Stromal cell of bone marrow (primary cell): ENCODE data around the gene MYO3B.
"Not testable (repeated sequence)": the region's sequence is repeated elsewhere in the genome, so short reads cannot be mapped to it uniquely, and the experiment has no call there.

ENCODE experiments used
- DNase-seq: peaks from one replicate; pipeline ENCODE4 v3.0.0-alpha.2; 2012; ENCODE audit warnings: low read depth

MYO3B gene

DNA sequence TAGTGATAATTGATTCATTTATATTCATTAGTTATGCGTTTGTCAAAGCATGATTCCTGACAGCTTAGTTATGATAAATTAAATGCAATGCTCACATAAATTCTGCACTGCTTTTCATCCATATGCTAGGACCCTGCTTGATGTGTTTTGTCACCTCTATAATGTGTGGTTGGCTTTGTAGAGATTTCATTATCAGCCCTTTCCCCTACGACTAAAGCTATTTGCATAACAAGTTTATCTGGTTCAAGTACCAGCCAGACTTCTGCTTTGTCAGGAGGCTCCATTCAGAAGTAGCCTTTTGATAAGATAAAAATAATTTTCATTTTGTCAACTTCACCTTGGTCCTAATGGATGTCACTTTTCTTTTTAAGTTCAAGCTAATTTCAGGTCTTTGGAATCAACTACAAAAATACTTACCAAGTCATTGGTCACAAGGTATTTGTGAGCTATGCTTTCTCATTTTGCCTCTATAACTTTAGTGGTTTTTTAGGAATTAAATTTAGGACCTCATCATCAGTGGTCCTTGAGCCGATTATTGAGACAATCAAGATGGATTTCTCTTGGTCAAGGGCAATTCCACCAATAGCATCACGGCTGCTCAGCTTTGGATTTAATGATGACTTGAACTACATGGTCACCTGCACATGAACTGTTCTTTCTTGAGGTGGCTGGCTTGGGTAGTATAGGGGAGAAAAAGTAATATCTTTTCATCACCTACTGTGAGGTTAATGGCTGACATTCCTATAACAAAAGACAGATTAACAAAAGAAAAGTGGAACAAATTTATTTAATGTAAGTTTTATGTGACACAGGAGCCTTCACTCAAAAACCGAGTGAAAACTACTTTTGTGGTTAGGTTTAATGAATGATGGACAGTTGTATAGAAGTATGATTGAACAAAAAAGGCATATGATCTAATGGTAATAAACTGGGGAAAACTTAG is 162.1 kb downstream of the MYO3B start:
- DNase-seq, result no peak

DNA sequence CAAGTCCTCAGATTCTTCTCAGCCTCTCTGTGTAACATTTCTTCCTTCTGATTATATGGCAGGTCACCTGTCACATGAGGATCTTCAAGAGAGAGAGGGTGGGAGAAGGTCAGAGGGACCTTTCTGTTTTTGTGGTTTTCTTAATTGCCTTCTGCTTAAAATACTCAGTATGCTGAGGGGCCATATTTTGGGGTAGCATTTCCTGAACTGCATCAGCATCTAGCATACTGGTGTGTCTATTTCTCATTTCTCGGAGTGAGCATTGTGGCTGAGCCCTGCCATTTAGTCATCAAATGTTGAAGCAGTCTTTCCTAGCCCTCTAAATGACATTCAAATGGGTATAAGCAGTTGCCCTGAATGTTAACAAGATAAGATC is 162.7 kb downstream of the MYO3B start:
- no peak for DNase-seq

DNA sequence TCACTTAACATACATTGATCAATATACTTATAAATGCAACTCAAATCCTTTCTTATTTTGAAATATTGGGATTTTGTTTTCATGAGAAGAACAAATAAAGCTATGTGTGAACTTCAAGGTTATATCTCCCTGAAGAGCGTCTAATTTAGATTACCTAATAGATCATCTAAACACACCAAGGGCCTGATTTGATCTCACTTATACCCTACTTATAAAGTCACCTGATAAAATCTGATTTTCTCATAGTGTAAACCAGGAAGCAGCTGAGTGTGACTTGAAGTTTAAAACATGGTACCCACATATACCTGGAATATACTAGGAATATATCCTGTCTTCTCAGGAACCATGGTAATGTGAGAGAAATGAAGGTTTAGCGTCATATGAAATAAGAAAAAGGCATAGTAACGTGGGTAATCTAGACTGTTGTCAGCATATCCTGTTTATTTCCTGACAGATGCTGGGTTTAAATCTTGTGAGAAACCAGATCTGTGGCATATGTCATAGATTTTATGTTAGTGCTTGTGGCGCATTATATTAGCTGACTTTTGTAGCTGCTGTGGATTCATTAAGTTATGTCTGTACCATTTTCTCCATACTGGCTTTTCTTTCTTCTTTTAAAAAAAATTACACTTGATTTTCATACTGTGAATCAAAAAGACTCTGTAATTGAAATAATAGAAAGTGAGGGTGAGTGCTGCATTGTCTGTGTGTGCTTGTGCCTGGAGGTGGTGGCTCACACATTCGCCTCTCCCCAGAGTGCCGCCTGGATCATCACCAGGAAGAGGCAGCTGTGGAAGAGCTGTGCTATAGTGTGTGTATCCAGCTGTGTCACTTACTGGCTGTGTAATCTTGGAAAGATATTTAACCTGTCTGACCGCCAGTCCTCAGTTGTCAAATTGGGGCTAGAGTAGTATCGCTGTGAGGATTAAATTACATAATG is 164.0 kb downstream of the MYO3B start:
- no peak for DNase-seq

DNA sequence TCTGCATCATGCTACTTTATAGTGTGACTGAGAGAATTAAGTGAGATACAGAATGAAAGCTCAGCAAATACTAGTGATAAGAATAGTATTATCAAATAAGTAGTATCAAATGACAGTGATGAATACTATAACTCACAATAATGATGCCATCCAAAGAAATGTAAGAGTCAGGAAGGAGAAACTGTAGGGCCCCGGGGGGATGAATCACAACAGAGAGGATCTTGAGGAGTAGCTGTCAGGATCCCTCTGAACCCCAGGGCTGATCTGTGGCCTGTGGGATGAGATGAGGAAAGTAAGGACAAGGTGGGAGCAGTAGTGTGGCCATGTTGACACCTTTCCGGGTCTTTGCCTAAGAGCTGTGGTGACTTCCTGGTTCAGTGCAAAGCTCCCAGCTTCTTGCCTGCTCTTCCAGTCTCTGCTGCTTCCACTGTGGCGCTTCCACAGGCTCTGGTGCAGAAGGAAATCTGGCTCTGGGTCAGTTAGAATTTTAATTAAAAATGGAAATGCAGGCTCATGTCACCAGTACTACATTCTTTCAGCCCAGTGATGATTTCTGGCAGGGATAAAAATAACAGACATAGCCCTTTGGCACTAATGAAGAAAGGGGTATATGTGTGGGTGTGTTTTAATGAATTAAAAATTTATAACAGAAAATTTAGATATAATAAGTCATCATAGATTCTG is 166.9 kb downstream of the MYO3B start:
- no peak for DNase-seq

DNA sequence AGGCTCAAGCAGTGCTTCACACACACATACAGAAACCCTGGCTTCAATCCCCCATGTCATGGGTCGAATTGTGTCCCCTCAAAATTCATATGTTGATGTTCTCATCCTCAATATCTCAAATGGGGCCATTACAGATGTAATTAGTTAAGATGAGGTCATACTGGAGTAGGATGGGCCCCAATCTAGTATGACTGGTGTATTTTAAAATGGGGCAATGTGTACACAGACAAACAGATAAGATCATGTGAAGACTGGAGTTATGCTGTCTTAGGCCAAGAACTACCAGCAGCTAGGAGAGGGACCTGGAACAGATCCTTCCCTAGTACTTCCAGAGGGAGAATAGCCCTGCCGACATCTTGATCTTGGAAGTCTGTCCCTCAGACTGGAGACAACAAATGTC is 167.7 kb downstream of the MYO3B start:
- DNase-seq, result no peak

DNA sequence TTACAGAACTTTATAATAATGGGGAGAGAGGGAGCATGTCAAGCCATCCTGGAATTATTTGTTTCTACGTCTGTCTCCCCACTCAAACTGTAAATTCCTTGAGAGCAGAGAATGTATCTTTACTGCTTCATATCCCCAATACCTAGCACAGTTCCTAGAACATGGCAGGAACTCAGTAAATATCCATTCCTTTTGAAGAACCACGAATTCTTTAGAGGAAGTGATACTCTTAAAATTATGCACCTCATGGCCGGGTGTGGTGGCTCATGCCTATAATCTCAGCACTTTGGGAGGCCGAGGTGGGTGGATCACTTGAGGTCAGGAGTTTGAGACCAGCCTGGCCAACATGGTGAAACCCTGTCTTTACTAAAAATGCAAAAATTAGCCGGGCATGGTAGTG is 171.3 kb downstream of the MYO3B start:
- not testable (repeated sequence) for DNase-seq

DNA sequence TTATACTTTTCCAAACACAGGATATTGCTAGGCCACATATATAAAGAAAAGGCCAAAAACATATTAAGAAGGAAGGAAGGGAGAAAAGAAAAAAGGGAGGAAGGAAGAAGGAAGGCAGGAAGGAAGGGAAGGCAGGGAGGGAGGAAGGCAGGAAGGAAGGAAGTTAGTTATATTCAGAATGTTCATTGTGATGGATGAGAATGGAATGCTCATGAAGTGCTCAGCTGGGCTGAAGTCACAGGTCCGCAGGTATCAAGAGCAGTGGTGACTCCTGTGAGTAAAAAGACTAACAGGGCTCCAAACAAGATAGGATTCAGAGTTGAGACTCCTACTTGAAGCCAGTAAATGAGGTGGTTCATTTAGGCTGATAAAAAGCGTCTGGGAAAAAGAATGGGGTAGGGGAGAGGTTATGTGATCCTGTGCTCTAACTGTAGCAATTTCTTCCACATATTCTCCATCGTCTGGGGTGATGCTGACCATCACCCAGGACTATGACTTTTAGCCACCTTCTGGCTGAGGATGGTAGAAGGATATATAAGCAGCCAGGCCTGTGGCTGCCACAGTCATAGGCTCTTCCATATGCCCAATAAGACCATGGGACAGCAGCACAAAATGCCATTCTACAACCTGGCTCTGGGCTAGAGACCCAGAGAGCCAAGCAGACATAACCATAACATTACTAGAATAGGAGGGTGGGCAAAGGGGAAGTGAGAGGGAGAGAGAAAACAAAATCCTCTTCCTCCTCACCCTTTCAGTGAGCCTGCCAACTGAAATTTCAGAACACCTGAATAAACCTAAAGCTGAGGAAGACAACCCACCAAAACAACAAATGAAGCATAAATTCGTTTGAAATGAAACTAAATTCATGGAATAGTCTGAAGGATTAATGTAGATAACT is 173.2 kb downstream of the MYO3B start:
- DNase-seq, result no peak

DNA sequence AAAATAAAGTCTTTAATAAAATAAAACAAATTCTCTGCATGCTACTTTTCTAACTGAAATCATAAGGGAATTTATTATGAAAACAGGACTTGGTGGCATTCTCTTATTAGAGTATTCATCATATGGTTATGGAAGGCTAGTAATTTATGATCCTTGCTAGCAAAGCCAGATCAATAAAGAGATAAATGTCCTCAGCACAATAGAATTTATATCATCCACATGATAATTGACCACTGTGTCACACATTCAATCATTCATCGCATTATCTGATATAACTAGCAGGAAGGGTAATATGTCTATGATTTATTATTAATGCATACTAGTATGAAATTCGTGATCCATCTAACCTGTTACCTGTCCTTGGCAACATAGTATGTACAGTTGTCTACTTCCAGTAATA is 175.8 kb downstream of the MYO3B start:
- no peak for DNase-seq

DNA sequence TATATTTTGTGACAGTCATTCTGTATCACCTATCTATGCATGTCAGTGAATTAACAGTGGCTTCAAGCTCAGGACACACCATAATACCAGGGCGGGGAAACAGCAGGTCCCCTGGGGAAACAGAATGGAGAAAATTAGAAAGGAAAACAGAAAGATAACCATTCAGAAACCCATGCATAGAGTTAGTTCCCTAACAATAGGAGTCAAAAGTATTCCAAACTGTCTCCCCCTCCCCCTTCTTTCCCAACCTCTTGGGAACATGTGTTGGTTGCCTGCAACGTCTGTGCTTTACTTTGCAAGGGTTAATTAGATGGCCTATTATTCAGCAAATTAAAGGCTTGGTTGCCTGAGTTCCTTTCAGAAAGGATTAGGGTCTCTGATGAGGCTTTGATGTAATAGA is 176.4 kb downstream of the MYO3B start:
- no peak for DNase-seq

DNA sequence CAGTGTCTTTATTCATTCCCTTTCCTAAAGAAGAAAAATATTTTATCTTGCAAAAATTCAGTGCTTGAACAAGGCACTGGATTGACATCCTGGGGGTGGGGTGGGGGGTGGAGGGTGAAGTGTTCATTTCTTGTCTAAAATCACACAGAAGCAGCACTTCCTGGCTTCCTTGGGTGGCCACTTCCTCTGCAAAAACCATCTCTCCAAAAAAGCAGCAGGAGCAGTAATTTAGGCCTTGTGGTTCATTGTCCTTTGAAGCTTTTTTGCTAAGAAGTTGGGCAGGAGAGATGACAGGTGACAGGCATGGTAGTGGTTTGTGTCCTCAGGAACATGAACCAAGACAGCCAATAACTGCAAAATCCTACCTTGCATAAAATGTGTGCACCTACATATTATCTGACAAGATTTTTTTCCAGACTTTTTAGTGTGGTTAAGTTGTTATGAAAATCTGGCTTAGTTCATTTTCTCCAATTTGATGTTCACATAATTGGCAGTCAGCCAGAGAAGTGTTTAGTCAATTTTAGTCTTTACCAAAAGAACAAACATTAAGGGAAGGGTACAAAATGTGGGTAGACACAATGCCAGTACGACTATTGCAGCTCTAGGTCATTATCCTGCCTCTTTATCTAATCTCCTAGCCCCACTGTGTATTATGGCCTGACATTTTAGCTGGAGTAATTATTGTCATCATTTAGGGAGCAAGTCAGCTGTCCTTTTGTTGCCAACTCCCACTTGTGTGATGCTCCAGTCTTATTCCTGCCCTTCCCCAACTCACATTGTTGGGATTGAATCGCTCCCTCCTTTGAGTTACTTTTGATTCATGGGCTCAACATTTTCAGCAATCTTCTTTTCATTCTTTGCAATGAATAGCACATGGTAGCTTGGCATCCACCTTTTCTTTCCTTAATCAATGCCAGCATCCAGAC is 177.2 kb downstream of the MYO3B start:
- DNase-seq, result no peak

DNA sequence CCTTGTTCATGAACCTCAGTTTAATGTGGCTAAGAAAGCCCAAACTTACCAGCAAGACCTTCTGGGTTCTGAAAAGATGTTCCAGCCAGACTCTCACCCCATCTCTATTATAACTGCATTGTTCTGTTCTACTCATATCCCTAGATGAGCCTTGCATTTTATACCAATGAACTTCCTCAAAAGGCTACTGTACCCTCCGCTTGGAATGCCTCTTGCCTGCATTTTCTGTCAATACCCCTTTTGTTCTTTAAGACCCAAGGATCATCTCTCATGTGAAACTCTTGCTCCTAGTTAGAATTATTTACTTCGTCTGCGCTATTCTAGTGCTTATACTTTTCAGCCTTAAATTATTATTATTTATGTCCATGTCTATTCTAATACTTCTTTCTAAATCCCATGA is 181.5 kb downstream of the MYO3B start:
- DNase-seq, result no peak

DNA sequence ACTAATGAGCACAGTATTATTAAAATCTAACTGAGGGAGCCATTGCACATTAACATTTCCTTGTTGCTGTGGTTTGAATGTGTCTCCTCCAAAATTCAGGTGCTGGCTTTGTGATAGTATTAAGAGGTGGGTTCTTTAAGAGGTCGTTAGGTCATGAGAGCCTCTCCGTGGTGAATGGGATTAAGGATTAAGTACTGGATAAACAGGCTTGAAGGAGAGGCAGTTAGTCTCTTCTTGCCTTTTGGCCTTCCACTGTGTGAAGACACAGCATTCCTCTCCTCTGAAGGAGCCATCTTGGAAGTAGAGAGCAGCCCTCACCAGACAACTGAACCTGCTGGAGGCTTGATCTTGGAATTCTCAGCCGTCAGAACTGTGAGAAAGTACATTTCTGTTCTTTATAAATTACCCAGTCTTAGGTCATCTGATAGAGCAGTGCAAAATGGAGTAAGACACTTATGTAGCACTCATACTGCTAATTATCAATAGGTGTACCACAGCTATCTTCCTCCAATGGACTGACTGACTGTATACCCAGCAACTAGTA is 182.7 kb downstream of the MYO3B start:
- no peak for DNase-seq

DNA sequence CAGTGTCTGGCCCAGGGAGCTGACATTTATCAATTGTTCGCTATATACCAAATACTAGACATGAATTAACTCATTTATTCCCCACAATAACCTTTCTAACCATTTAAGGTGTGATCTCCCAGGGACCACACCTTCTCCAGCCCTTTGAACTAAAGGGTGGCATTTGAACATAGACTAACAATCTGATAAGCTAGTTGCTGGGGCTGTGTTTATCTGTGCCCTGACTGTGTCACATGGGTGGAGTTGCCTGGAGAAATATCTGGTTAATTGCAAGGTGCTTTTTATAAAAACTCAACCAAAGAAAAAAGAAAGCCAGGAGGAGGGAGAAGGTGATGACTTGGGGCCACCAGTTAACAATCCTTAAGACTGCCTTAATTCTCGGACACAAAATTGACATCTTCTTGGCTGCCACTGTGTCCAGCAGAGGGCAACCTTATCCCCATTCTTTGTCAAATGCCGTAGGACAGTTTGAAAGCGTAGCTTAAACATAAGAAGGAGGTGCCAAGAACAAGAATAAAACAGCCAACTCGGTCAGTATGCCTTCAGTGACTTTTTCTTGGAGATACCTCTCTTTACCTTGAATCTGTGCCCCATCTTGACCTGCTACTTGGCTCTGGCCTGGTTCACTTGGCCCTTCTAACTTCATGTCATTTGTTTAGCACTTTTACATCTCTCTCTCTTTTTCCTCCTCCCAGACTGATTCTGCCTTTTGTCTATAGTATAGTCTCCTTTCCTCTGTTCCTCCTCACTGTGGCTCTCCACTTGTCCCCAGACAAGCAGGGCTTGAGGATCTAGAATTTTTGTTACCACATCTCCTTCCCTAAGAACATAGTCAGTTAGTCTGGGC is 183.4 kb downstream of the MYO3B start:
- peak; percentile 29 for DNase-seq

DNA sequence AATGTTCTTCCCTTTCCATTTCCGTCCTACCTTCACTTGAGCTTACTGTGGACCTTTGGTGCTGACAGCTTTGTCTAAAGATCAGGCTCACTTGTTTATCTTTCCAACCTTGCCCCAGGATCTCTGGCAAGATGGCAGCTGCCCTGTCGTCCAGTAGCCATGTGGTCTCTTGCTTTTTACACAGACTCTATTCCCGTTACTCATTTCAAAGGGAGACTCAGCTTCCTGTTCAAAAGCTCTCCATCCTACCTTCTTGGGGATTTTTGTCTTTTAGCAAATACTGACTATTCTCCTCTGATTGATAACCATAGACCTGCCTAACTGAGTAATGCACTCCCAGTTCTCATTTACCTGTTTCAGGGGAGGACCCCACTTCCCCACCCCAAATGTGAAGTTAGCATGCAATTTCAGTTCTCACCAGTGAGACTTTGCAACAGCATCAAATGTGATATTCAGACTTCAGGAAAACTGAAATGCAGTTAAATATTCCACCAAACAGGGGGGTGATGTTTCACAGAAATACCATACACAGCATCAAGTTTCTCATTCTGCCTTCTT is 184.4 kb downstream of the MYO3B start:
- no peak for DNase-seq

DNA sequence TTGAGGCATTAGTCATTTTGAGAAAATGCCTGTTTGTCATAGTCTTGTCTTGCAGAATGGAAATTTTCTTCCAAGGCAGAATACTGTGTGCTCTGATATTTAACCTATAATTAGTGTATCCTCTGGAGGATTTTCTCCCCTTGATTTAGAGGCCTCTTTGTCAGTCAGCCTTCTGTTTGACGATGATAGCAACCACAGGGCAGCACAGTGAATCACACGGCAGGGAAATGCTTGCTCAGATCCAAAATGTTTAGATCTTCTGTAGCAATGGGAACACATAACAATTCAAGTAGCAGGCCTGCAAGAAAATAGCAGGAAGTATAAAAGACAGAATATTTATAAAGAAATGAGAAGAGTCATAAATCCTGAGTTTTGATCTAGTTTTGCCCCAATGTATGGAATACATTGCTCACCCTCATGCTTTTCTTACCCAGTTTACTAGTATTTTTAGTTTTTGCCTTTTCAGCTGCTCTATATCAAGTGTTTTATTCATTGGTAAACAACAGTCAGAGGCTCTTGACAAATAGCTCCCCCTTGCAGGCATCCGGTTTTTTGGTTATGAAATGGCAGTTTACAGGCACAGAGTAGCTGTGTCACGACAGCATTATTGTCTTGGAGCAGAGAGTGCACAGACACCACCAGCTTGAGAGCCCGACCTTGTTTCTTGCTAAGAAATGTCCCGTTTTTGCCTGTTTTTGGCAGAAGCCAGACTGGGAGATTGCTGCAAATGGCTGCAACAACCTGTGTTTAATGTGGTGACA is 185.1 kb downstream of the MYO3B start:
- peak; percentile 68 for DNase-seq

DNA sequence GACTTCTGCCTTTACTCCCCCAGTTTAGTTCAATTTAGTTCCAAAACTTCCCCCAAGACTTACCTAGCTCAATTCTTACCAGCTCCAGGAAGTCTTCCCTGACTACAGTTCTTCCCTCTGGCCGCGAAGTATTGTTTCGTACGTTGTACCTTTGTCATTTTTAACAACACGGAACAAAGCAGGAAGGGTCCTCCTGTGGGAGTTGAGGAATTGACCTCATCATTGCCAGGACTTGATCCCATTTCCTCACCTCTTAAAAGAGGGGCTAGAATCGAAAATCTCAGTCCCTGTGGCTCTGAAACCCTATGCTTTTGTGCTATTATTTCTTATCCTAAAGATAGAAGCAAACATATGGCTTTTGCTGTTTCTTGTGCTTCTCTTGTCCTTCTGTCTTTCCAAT is 187.1 kb downstream of the MYO3B start:
- no peak for DNase-seq

DNA sequence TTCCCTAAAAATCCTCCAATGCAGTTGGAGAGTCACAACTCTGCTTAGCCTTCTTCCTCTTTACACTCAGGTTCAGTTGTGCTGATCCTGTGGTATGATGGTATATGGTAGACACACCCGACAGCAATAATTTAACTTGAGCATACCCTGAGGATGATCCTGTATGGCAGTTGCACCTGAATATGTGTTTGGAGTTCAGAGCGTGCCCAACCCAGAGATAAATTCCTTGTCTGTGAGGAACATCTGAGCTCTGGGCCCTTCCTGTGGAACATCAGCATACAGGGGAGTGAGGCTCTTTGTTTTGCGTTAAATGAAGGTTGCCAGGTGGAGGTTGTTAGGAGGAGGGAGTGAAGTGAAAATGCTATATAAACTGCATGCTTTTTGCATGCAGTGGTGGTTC is 187.7 kb downstream of the MYO3B start:
- DNase-seq, result no peak

DNA sequence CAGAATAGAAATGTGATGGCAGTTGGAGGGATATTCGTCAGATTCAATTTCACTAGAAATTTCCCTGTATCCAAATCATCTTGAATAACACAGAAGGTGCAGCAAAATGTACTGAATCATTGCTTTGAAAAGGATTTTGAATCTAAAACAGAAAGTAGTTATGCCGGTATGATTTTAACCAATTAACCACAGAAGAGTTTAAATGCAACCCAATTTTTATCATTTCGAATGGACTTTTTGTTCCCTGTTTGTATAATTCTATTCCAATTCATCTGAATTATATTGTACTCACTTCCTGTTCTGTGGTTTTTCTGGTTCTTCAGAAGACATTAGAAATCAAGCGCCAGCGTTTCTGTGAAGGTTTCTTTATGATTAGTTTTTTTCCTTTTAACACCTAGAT is 190.4 kb downstream of the MYO3B start:
- no peak for DNase-seq
